ENCODE results near the gene SLC4A3.

DNA sequence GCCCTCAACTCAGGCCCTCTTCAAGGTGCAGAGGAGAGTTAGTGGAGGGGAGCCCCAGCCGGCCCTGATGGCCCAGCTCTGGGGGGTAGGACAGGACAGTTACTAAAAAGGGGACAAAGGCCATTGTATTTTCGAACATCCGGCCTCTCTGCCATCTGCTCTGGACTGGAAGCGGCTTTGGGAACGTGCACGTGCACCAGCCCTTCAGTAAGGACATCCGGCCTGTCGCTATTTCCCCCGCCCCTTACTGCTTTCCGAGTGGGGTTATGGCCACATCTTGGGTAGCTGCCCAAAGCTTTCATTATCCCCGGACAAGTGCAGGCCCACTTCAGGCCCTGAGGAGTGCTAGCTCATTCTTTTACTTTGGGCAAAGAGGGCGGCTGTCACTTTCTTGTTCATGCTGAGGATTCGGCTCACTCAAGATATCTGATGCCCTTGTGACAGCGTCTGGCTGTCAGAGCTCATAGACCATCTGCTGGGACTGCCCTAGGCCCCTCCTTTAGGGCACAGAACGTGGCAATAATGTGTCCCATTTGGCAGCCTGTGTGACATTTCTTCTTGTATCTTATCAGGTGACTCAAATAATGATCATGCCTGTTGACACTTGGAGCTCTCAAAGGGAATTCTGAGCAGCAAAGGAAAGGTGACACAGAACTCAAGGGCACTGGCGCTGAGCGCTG lies 17.5 kb downstream of the SLC4A3 start:
- TF ChIP-seq, protein P1, sequence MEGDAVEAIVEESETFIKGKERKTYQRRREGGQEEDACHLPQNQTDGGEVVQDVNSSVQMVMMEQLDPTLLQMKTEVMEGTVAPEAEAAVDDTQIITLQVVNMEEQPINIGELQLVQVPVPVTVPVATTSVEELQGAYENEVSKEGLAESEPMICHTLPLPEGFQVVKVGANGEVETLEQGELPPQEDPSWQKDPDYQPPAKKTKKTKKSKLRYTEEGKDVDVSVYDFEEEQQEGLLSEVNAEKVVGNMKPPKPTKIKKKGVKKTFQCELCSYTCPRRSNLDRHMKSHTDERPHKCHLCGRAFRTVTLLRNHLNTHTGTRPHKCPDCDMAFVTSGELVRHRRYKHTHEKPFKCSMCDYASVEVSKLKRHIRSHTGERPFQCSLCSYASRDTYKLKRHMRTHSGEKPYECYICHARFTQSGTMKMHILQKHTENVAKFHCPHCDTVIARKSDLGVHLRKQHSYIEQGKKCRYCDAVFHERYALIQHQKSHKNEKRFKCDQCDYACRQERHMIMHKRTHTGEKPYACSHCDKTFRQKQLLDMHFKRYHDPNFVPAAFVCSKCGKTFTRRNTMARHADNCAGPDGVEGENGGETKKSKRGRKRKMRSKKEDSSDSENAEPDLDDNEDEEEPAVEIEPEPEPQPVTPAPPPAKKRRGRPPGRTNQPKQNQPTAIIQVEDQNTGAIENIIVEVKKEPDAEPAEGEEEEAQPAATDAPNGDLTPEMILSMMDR (IDR thresholded peaks at IDR 0.05; ENCODE audit: low read length) = no peak
- no peak for TF ChIP-seq EZH2 (IDR thresholded peaks at IDR 0.05; ENCODE audit: borderline replicate concordance, low read length)

All from OCI-LY1 (cell line).